PFSK-1 (cell line): ENCODE data around the gene ILK.

ENCODE experiments used
- REST ChIP-seq, 2 experiments: IDR thresholded peaks; 2 replicates each; pipeline versions ENCODE4 v1.6.1 to v1.8.0; 2011 to 2012; ENCODE audit warnings: low read depth in 2 of 2, low read length in 2 of 2, control low read depth in 1 of 2, inconsistent platforms in 1 of 2, mild to moderate bottlenecking in 1 of 2, moderate library complexity in 1 of 2; ENCODE audit not compliant: insufficient read depth in 1 of 2
- TAF1 ChIP-seq: IDR thresholded peaks from 2 replicates; pipeline ENCODE4 v1.6.1; 2012; ENCODE audit warnings: low read length, control low read depth, borderline replicate concordance; ENCODE audit not compliant: insufficient read depth

DNA sequence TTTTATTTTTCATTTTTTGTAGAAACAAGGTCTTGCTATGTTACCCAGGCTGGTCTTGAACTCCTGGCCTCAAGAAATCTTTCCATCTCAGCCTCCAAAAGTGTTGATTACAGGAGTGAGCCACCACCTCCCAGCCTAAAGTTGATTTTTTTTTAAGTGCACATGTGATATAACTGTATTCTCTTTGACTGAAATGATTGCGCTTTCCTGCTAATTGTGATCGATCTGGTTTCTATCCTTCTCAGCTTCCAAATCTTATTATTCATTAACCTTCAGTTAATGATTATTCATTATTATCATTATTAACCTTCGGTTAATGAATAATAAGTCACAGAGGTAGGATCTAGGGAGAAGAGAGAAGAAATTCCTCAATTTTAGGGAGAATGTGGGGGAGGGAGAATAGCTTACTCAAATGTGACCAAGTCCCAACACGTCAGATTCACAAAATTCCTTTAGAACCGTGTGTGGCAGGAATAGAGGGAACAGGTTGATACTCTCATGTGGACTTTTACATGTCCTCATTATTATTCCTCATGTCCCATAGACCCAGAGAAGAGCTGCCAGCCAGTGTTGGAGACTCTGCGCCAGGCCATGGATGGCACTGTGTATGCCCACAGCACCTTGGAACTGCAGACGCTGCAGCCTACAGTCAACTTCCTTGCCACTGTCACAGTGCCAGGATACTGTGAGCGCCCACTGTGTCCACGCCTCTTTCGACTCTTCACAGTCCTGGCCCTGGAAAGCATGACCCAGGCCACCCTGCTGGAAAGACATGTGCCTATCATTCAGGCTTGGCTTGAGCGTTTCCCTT is 47.2 kb upstream of the ILK start:
- TF ChIP-seq TAF1 (no peak), REST (IDR thresholded peaks at IDR 0.05; ENCODE audit: insufficient read depth in 1 of 2, low read depth in 2 of 2, low read length in 2 of 2) (no peak)
